IPS-20b (cell line): ENCODE measurements around the gene ZEB2.

Experiments used
- H3K27ac ChIP-seq: one replicate; pipeline ENCODE4 v1.5.1; 2013; ENCODE audit warnings: low read length
- H3K27me3 ChIP-seq: 2 replicates; pipeline ENCODE4 v1.6.1; 2013; ENCODE audit warnings: mild to moderate bottlenecking, low read length, inconsistent platforms; ENCODE audit not compliant: insufficient read depth
- H3K36me3 ChIP-seq: 2 replicates; pipeline ENCODE4 v1.6.1; 2013; ENCODE audit warnings: low read depth, mild to moderate bottlenecking, inconsistent platforms, low read length, moderate library complexity; ENCODE audit not compliant: insufficient read depth
- H3K4me1 ChIP-seq: 2 replicates; pipeline ENCODE4 v1.6.1; 2013; ENCODE audit warnings: mild to moderate bottlenecking, control low read depth, inconsistent platforms, low read length, moderate library complexity; ENCODE audit not compliant: insufficient read depth
- H3K4me3 ChIP-seq: 2 replicates; pipeline ENCODE4 v1.5.1; 2013; ENCODE audit warnings: mild to moderate bottlenecking, low read length, inconsistent platforms
- H3K9ac ChIP-seq: 2 replicates; pipeline ENCODE4 v1.6.1; 2013; ENCODE audit warnings: low read depth, mild to moderate bottlenecking, inconsistent platforms, low read length, moderate library complexity
- H3K9me3 ChIP-seq: 2 replicates; pipeline ENCODE4 v1.6.1; 2013; ENCODE audit warnings: mild to moderate bottlenecking, low read depth, low read length, inconsistent platforms; ENCODE audit not compliant: insufficient read depth

Gene ZEB2

GRCh38 chr2:144511226-144511810 is 8.6 kb downstream of the ZEB2 start:
- Histone ChIP-seq H3K4me3 (peak overlapping the region; percentile 53), H3K9me3 (no peaks in the 10 kb centered on the region), H3K27me3 (peaks cover 88% of the 10 kb centered on the region), H3K9ac (peak overlapping the region; percentile 22), H3K36me3 (no peaks in the 10 kb centered on the region), H3K27ac (no peak overlapping the region), H3K4me1 (peaks cover 63% of the 10 kb centered on the region)

- Histone ChIP-seq H3K27ac (no peak overlapping the region), H3K27me3 (peaks cover 79% of the 10 kb centered on the region), H3K9ac (peak overlapping the region; percentile 59; the same call in 1 of the 2 replicates), H3K4me3 (peak overlapping the region; percentile 53; the same call in 1 of the 2 replicates), H3K4me1 (peaks cover 60% of the 10 kb centered on the region), H3K9me3 (no peaks in the 10 kb centered on the region), H3K36me3 (no peaks in the 10 kb centered on the region)
Observed at GRCh38 chr2:144510294-144510991, 9.5 kb downstream of the ZEB2 start.

- H3K36me3 ChIP-seq: no peaks in the 10 kb centered on the region
- peaks cover 73% of the 10 kb centered on the region for H3K27me3 ChIP-seq
- H3K4me3 ChIP-seq: peak overlapping the region; percentile 53; the same call in 1 of the 2 replicates
- H3K9ac ChIP-seq: peak overlapping the region; percentile 59; the same call in 1 of the 2 replicates
- H3K9me3 ChIP-seq: no peaks in the 10 kb centered on the region
- peaks cover 59% of the 10 kb centered on the region for H3K4me1 ChIP-seq
- H3K27ac ChIP-seq: no peak overlapping the region
Observed at GRCh38 chr2:144509879-144510221, 10.1 kb downstream of the ZEB2 start.

- Histone ChIP-seq H3K27me3 (peaks cover 67% of the 10 kb centered on the region), H3K4me1 (peaks cover 61% of the 10 kb centered on the region), H3K36me3 (no peaks in the 10 kb centered on the region), H3K4me3 (peak overlapping the region; percentile 19; the same call in 1 of the 2 replicates), H3K27ac (no peak overlapping the region), H3K9ac (peak overlapping the region; percentile 59; the same call in 1 of the 2 replicates), H3K9me3 (no peaks in the 10 kb centered on the region)
Observed at GRCh38 chr2:144509001-144509878, 10.7 kb downstream of the ZEB2 start.

GRCh38 chr2:144508172-144508851 is 11.6 kb downstream of the ZEB2 start:
- no peak overlapping the region for H3K4me3 ChIP-seq
- H3K9me3 ChIP-seq: no peaks in the 10 kb centered on the region
- peaks cover 58% of the 10 kb centered on the region for H3K27me3 ChIP-seq
- H3K36me3 ChIP-seq: no peaks in the 10 kb centered on the region
- H3K9ac ChIP-seq: no peak overlapping the region; the same call in 1 of the 2 replicates
- no peak overlapping the region for H3K27ac ChIP-seq
- peaks cover 56% of the 10 kb centered on the region for H3K4me1 ChIP-seq

GRCh38 chr2:144507441-144508171 is 12.3 kb downstream of the ZEB2 start:
- Histone ChIP-seq H3K36me3 (no peaks in the 10 kb centered on the region), H3K4me1 (peaks cover 50% of the 10 kb centered on the region), H3K9me3 (no peaks in the 10 kb centered on the region), H3K27ac (no peak overlapping the region), H3K27me3 (peaks cover 51% of the 10 kb centered on the region), H3K4me3 (no peak overlapping the region), H3K9ac (no peak overlapping the region)

GRCh38 chr2:144505245-144505831 is 14.6 kb downstream of the ZEB2 start:
- Histone ChIP-seq H3K27ac (no peak overlapping the region), H3K4me1 (peaks cover 40% of the 10 kb centered on the region), H3K36me3 (no peaks in the 10 kb centered on the region), H3K27me3 (peaks cover 32% of the 10 kb centered on the region), H3K4me3 (no peak overlapping the region), H3K9ac (no peak overlapping the region), H3K9me3 (no peaks in the 10 kb centered on the region)

GRCh38 chr2:144504218-144504641 is 15.7 kb downstream of the ZEB2 start:
- H3K27me3 ChIP-seq: peaks cover 24% of the 10 kb centered on the region
- no peak overlapping the region for H3K9ac ChIP-seq
- no peaks in the 10 kb centered on the region for H3K36me3 ChIP-seq
- no peak overlapping the region for H3K4me3 ChIP-seq
- H3K9me3 ChIP-seq: no peaks in the 10 kb centered on the region
- H3K27ac ChIP-seq: no peak overlapping the region
- H3K4me1 ChIP-seq: peaks cover 35% of the 10 kb centered on the region

GRCh38 chr2:144503242-144503641 is 16.7 kb downstream of the ZEB2 start:
- no peaks in the 10 kb centered on the region for H3K36me3 ChIP-seq
- H3K27ac ChIP-seq: no peak overlapping the region
- H3K4me1 ChIP-seq: peaks cover 27% of the 10 kb centered on the region
- H3K9ac ChIP-seq: no peak overlapping the region
- H3K9me3 ChIP-seq: no peaks in the 10 kb centered on the region
- no peak overlapping the region for H3K4me3 ChIP-seq
- peaks cover 14% of the 10 kb centered on the region for H3K27me3 ChIP-seq

- Histone ChIP-seq H3K4me3 (no peak overlapping the region), H3K9ac (no peak overlapping the region), H3K27me3 (peaks cover 5% of the 10 kb centered on the region), H3K9me3 (no peaks in the 10 kb centered on the region), H3K4me1 (peaks cover 27% of the 10 kb centered on the region), H3K36me3 (no peaks in the 10 kb centered on the region), H3K27ac (no peak overlapping the region)
Observed at GRCh38 chr2:144502369-144502768, 17.6 kb downstream of the ZEB2 start.
